MM.1S (cell line): ENCODE data around the gene RIPOR3.

Experiments
- DNase-seq: peaks from one replicate; pipeline ENCODE4 v3.0.0-alpha.2; 2015
- H2AFZ ChIP-seq: fragments of 300-600 bp; sonication (generic); 2 replicates; pipeline ENCODE4 v1.6.0; 2016; ENCODE audit warnings: antibody characterized with exemption, low read length
- H3F3A ChIP-seq: fragments of 300-600 bp; sonication (generic); 2 replicates; pipeline ENCODE4 v1.6.1; 2016; ENCODE audit warnings: mild to moderate bottlenecking, antibody characterized with exemption, low read length, moderate library complexity, mixed read lengths; ENCODE audit not compliant: insufficient read depth
- H3K27ac ChIP-seq: fragments of 300-600 bp; sonication (generic); 2 replicates; pipeline ENCODE4 v1.5.1; 2016; ENCODE audit warnings: mild to moderate bottlenecking, low read length
- H3K27me3 ChIP-seq: fragments of 300-600 bp; sonication (generic); replicated peaks from 2 replicates; pipeline ENCODE4 v1.6.0; 2016; ENCODE audit warnings: low read length; ENCODE audit not compliant: insufficient read depth
- H3K36me3 ChIP-seq: fragments of 300-600 bp; sonication (generic); replicated peaks from 2 replicates; pipeline ENCODE4 v1.6.1; 2016; ENCODE audit warnings: mild to moderate bottlenecking, low read length, mixed read lengths; ENCODE audit not compliant: insufficient read depth
- H3K4me1 ChIP-seq: fragments of 300-600 bp; sonication (generic); 2 replicates; pipeline ENCODE4 v1.6.1; 2016; ENCODE audit warnings: low read length, mixed read lengths
- H3K4me2 ChIP-seq: fragments of 300-600 bp; sonication (generic); 2 replicates; pipeline ENCODE4 v1.6.0; 2016; ENCODE audit warnings: low read depth, low read length
- H3K4me3 ChIP-seq: fragments of 300-600 bp; sonication (generic); 2 replicates; pipeline ENCODE4 v1.5.1; 2016; ENCODE audit warnings: low read length, mixed read lengths
- H3K79me2 ChIP-seq: fragments of 300-600 bp; sonication (generic); 2 replicates; pipeline ENCODE4 v1.6.1; 2016; ENCODE audit warnings: mixed run types, low read length, mixed read lengths
- H3K9ac ChIP-seq: fragments of 300-600 bp; sonication (generic); 2 replicates; pipeline ENCODE4 v1.6.1; 2016; ENCODE audit warnings: low read length, mixed read lengths
- H3K9me2 ChIP-seq: fragments of 300-600 bp; sonication (generic); replicated peaks from 2 replicates; pipeline ENCODE4 v1.6.1; 2016; ENCODE audit warnings: mild to moderate bottlenecking, low read length, mixed read lengths; ENCODE audit not compliant: insufficient read depth
- H3K9me3 ChIP-seq: fragments of 300-600 bp; sonication (generic); replicated peaks from 2 replicates; pipeline ENCODE4 v1.6.1; 2016; ENCODE audit warnings: mild to moderate bottlenecking, low read length, mixed read lengths; ENCODE audit not compliant: insufficient read depth
- H4K20me1 ChIP-seq: fragments of 300-600 bp; sonication (generic); 2 replicates; pipeline ENCODE4 v1.6.1; 2016; ENCODE audit warnings: mild to moderate bottlenecking, low read length, moderate library complexity, mixed read lengths; ENCODE audit not compliant: insufficient read depth
- EZH2 ChIP-seq: fragments of 300-600 bp; sonication (generic); optimal IDR thresholded peaks from 2 replicates; pipeline ENCODE3; 2017; ENCODE audit warnings: low read depth, mild to moderate bottlenecking, antibody characterized with exemption, low read length, mixed read lengths
- EZH2phosphoT487 ChIP-seq: fragments of 300-600 bp; sonication (generic); IDR thresholded peaks from 2 replicates; pipeline ENCODE4 v1.6.1; 2018; ENCODE audit warnings: antibody characterized with exemption, low read length
- TF ChIP-seq, protein P1 (sequence below): fragments of 300-600 bp; sonication (generic); IDR thresholded peaks from 2 replicates; pipeline ENCODE4 v1.5.1; 2016; ENCODE audit warnings: antibody characterized with exemption, low read length, mixed read lengths

Gene RIPOR3

DNA sequence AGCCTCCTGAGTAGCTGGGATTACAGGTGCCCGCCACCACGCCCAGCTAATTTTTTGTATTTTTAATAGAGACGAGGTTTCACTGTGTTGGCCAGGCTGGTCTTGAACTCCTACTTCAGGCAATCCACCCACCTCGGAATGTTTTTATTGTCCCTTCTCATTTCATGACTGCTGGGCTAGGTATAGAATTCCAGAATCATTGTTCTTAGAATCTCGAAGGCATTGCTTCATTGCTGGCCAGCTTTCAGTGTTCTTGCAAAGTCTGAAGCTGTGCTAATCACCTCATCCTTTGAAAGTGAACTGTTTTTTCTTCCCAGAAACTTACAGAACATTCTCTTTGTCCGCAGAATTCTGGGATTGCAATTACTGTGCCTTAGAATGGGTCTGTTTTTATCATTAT is 132.2 kb downstream of the RIPOR3 start:
- H3K27ac ChIP-seq = no peak overlapping the region
- H3K4me2 ChIP-seq = no peak overlapping the region
- no peak for TF ChIP-seq EZH2
- TF ChIP-seq, protein P1, sequence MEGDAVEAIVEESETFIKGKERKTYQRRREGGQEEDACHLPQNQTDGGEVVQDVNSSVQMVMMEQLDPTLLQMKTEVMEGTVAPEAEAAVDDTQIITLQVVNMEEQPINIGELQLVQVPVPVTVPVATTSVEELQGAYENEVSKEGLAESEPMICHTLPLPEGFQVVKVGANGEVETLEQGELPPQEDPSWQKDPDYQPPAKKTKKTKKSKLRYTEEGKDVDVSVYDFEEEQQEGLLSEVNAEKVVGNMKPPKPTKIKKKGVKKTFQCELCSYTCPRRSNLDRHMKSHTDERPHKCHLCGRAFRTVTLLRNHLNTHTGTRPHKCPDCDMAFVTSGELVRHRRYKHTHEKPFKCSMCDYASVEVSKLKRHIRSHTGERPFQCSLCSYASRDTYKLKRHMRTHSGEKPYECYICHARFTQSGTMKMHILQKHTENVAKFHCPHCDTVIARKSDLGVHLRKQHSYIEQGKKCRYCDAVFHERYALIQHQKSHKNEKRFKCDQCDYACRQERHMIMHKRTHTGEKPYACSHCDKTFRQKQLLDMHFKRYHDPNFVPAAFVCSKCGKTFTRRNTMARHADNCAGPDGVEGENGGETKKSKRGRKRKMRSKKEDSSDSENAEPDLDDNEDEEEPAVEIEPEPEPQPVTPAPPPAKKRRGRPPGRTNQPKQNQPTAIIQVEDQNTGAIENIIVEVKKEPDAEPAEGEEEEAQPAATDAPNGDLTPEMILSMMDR = no peak
- no peak for TF ChIP-seq EZH2phosphoT487
- H3K9me2 ChIP-seq = no peaks in the 10 kb centered on the region
- H2AFZ ChIP-seq = no peak overlapping the region
- H3K4me1 ChIP-seq = no peaks in the 10 kb centered on the region
- no peaks in the 10 kb centered on the region for H3K27me3 ChIP-seq
- H3K9me3 ChIP-seq = no peaks in the 10 kb centered on the region
- DNase-seq = no peak
- peaks cover 22% of the 10 kb centered on the region for H3K79me2 ChIP-seq
- H3F3A ChIP-seq = no peaks in the 10 kb centered on the region
- no peaks in the 10 kb centered on the region; the same call in 1 of the 2 replicates for H4K20me1 ChIP-seq
- H3K4me3 ChIP-seq = no peak overlapping the region
- H3K36me3 ChIP-seq = no peaks in the 10 kb centered on the region
- no peak overlapping the region for H3K9ac ChIP-seq

DNA sequence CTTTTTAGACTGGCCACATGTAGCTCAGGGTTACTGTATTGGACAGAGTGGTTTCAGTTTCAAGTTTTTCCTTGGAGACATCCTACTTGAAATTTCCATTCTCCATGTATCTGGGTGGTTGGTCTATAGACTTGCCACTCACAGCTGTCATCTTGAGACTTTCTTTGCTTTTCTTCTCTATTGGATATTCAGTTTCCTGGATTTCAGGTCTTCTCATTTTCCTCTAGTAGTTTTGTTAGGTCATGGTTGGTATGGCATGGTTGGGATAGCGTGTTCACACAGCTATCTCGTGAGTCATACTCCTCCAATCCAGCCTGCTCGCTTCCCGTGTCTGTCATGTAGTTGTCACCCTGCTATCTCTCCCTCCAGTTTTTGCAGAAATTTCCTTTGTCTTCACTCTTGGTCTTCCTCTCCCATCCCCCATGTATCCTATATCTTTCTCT is 132.8 kb downstream of the RIPOR3 start:
- Histone ChIP-seq H3K27ac (no peak overlapping the region), H3K79me2 (peaks cover 22% of the 10 kb centered on the region), H3K36me3 (no peaks in the 10 kb centered on the region), H3K9me2 (no peaks in the 10 kb centered on the region), H3K4me1 (no peaks in the 10 kb centered on the region), H3K4me3 (no peak overlapping the region), H2AFZ (no peak overlapping the region), H3K9me3 (no peaks in the 10 kb centered on the region), H3F3A (no peaks in the 10 kb centered on the region), H4K20me1 (no peaks in the 10 kb centered on the region; the same call in 1 of the 2 replicates), H3K27me3 (no peaks in the 10 kb centered on the region), H3K4me2 (no peak overlapping the region), H3K9ac (no peak overlapping the region)
- DNase-seq = no peak
- TF ChIP-seq EZH2 = no peak
- TF ChIP-seq, protein P1 = no peak
- no peak for TF ChIP-seq EZH2phosphoT487

- H4K20me1 ChIP-seq = no peaks in the 10 kb centered on the region; the same call in 1 of the 2 replicates
Measured at GRCh38 chr20:50557549-50558134, 133.7 kb downstream of the RIPOR3 start.

More at GRCh38 chr20:50557549-50558134, 133.7 kb downstream of the RIPOR3 start:
- Histone ChIP-seq H3F3A (no peaks in the 10 kb centered on the region), H3K9ac (no peak overlapping the region), H3K27me3 (no peaks in the 10 kb centered on the region), H3K9me2 (no peaks in the 10 kb centered on the region), H3K4me3 (no peak overlapping the region), H3K4me1 (no peaks in the 10 kb centered on the region), H2AFZ (no peak overlapping the region), H3K79me2 (peaks cover 27% of the 10 kb centered on the region), H3K4me2 (no peak overlapping the region), H3K9me3 (no peaks in the 10 kb centered on the region), H3K36me3 (no peaks in the 10 kb centered on the region), H3K27ac (no peak overlapping the region)
- DNase-seq = no peak
- no peak for TF ChIP-seq EZH2phosphoT487
- TF ChIP-seq EZH2 = no peak
- TF ChIP-seq, protein P1 = no peak
